ENCODE results near the gene MIX23.

The MIX23 gene

DNA sequence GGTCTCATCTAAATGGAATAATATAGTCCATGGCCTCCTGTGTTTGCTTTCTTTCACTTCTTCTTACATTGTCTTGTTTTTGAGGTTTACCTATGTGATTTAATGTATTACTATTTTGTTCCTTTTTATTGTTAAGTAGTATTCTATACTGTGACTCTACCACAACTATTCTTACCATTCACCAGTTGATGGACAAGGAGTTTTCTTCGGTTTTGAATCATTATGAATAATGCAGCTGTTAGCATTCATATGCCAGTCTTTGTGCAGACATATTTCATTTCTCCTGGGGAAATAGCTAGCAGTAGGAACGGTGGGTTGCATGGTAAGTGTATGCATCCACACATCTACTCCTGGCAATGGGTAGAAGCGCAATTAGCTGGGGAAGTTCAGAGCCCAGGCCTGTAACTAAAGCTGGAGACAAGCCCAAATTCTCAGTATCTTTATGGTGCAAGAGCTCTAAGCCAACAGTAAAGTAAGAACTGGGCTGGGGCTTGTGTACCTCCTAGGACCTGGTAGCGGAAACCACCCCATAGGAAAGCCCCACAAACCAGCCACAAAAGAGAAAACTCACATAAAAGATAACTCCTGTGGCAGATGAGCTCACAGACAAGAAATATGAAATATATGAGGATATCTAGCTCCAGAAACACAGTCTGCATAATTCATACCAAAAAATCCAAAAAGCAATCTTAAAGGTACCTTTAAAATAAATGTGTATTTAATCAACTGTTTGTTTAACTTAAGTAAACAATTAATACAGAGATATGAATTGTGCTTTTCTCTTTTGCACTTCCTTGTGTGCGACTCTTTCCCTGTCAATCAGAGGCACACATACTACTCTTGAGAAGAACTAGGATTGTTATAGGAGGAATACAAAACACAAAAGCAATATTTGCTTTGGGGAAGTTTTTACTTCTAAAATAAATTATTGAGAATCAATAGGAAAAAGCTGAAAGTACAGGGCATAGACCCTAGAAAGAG lies 60.6 kb downstream of the MIX23 start:
- Mint-ChIP-seq H3K4me3 (no peak overlapping the region), H3K27me3 (peaks cover 17% of the 10 kb centered on the region), H3K36me3 (ENCODE audit: insufficient read depth) (no peaks in the 10 kb centered on the region), H3K27ac (ENCODE audit: low read depth) (no peak overlapping the region), H3K4me1 (no peaks in the 10 kb centered on the region), H3K9me3 (no peaks in the 10 kb centered on the region)
- peak; percentile 52 for ATAC-seq (replicated peaks; ENCODE audit: extremely low read depth, poor library complexity, severe bottlenecking)
- DNase-seq (ENCODE audit: low spot score in 2 of 2), result no peak

DNA sequence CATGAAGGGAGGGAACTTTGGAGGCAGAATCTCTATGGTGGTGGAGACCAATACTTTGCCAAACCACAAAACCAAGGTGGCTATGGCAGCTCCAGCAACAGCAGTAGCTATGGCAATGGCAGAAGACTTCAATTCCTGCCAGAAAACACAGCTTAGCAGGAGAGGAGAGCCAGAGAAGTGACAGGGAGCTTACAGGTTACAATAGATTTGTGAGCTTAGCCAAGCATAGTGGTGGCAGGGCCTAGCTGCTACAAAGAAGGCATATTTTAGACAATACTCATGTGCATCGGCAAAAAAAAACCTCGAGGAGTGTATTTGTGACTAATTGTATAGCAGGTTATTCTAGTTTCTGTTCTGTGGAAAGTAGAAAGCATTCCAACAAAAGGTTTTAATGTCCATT lies 64.4 kb downstream of the MIX23 start:
- no peaks in the 10 kb centered on the region for H3K36me3 Mint-ChIP-seq (ENCODE audit: insufficient read depth)
- no peaks in the 10 kb centered on the region for H3K4me1 Mint-ChIP-seq
- DNase-seq (ENCODE audit: low spot score in 2 of 2) (no peak), ATAC-seq (replicated peaks; ENCODE audit: extremely low read depth, poor library complexity, severe bottlenecking) (no peak)
- no peaks in the 10 kb centered on the region for H3K9me3 Mint-ChIP-seq
- H3K27me3 Mint-ChIP-seq, result peaks cover 32% of the 10 kb centered on the region
- H3K4me3 Mint-ChIP-seq, result no peak overlapping the region
- H3K27ac Mint-ChIP-seq (ENCODE audit: low read depth), result no peak overlapping the region

DNA sequence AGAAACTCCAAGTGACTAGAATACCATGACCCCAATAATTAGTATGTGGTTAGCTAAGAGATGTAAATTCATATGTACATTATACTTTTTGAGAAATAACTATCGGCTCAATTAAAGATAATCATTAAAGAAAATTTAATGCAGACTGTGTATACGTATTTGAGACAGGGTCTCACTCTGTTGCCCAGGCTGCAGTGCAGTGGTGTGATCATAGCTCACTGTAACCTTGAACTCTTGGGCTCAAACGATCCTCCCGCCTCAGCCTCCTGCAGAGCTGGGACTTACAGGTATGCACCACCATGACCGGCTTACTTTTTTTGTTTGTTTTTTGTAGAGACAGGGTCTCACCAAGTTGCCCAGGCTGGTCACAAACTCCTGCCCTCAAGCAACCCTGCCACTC lies 66.7 kb downstream of the MIX23 start:
- Mint-ChIP-seq H3K9me3 (no peaks in the 10 kb centered on the region), H3K27ac (ENCODE audit: low read depth) (no peak overlapping the region), H3K27me3 (peaks cover 43% of the 10 kb centered on the region), H3K4me3 (no peak overlapping the region), H3K36me3 (ENCODE audit: insufficient read depth) (no peaks in the 10 kb centered on the region), H3K4me1 (peaks cover 5% of the 10 kb centered on the region)
- no peak for ATAC-seq (replicated peaks; ENCODE audit: extremely low read depth, poor library complexity, severe bottlenecking)
- DNase-seq (ENCODE audit: low spot score in 2 of 2), result no peak

DNA sequence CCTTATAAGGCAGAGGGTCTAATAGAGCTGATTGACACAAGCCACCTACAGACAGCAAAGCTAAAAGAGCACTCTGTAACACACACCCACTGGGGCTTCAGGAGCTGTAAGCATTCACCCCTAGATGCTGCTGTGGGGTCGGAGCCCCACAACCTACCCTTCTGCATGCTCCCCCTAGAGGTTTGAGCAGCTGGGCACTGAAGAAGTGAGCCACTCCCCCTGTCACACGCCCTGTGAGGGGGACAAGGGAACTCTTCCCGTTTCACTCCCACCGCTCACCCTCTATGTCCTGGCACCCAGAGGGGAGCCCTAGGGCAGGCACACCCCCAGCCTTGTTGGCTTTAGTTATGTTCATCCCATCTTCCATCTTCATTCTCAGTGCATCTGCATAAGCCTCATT lies 67.4 kb downstream of the MIX23 start:
- Mint-ChIP-seq H3K27ac (ENCODE audit: low read depth) (no peak overlapping the region), H3K27me3 (peaks cover 43% of the 10 kb centered on the region), H3K4me1 (peaks cover 5% of the 10 kb centered on the region), H3K9me3 (no peaks in the 10 kb centered on the region), H3K4me3 (no peak overlapping the region), H3K36me3 (ENCODE audit: insufficient read depth) (no peaks in the 10 kb centered on the region)
- ATAC-seq (replicated peaks; ENCODE audit: extremely low read depth, poor library complexity, severe bottlenecking) (no peak), DNase-seq (ENCODE audit: low spot score in 2 of 2) (no peak)

DNA sequence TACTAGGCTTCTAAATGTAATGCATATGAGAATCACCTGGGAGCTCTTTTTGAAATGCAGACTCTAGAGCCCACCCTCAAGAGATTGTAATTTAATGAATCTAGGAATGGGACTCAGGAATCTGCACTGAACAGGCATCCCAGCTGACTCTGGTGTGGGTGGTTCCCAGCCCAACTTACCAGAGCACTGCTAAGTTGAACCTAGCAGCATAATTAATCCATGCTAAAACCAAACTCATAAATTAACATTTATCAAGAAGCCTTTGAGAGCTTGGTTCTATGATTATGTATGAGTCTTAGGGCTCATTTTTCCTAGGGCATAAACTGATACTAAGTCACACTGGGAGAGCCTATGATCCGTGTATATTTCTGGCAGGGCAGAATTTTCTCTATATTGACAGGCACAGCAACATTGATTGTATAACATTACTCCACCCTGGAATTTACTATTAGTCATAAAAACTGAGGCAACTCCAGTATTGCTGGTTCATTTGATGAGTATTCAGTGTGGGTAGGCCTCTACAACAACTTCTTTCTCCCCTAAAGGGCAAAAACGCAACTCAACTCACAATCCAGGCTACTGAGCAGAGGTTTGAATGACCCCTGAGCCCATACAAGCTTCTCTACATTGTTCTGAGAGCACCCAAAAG lies 68.7 kb downstream of the MIX23 start:
- ATAC-seq (replicated peaks; ENCODE audit: extremely low read depth, poor library complexity, severe bottlenecking) (no peak), DNase-seq (ENCODE audit: low spot score in 2 of 2) (no peak)
- H3K27me3 Mint-ChIP-seq, result peaks cover 43% of the 10 kb centered on the region
- H3K4me3 Mint-ChIP-seq, result no peak overlapping the region
- no peaks in the 10 kb centered on the region for H3K9me3 Mint-ChIP-seq
- H3K27ac Mint-ChIP-seq (ENCODE audit: low read depth), result no peak overlapping the region
- H3K36me3 Mint-ChIP-seq (ENCODE audit: insufficient read depth), result no peaks in the 10 kb centered on the region
- peaks cover 5% of the 10 kb centered on the region for H3K4me1 Mint-ChIP-seq

DNA sequence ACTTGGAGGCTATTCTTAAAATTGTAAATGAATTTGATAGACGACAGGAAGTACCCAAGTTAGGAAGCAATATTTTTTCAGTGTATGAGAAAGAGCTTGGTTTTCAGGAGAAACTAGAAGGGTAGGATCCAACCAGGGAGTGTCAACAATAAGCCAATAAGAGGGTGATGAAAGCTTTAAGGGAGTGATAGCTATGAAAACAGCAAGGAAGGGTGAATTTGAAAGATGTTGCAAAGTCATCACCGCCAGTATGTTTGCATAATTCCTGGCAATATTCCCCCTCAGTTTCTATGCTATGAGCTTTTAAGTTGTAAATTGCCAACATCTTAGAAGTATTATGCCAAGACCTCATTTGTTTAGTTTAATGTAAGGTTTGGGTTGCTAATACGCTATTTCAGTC lies 69.8 kb downstream of the MIX23 start:
- H3K4me1 Mint-ChIP-seq, result peaks cover 5% of the 10 kb centered on the region
- no peaks in the 10 kb centered on the region for H3K36me3 Mint-ChIP-seq (ENCODE audit: insufficient read depth)
- no peak overlapping the region for H3K27ac Mint-ChIP-seq (ENCODE audit: low read depth)
- no peak overlapping the region for H3K4me3 Mint-ChIP-seq
- no peak for ATAC-seq (replicated peaks; ENCODE audit: extremely low read depth, poor library complexity, severe bottlenecking)
- no peaks in the 10 kb centered on the region for H3K9me3 Mint-ChIP-seq
- no peak for DNase-seq (ENCODE audit: low spot score in 2 of 2)
- peaks cover 34% of the 10 kb centered on the region for H3K27me3 Mint-ChIP-seq

DNA sequence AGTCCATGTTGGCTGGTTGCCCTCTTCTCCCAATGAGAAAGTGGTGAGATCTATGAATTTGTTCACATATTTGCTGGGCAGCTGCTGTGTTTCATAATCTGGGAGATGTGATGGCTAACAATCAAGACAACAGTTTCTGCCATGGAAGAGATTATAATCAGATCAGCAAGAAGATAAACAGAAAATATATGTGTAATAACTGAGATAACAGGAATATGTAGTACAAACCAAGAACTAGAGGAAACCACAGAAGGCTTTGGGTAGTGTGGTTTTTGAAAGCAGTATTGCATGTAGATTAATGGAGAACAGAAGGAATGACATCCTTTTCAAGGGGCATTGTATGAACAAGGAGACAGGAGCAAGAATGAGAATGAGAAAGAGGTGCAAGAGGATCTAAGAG lies 70.2 kb downstream of the MIX23 start:
- DNase-seq (ENCODE audit: low spot score in 2 of 2), result no peak
- H3K27ac Mint-ChIP-seq (ENCODE audit: low read depth), result no peak overlapping the region
- peaks cover 5% of the 10 kb centered on the region for H3K4me1 Mint-ChIP-seq
- H3K9me3 Mint-ChIP-seq, result no peaks in the 10 kb centered on the region
- H3K36me3 Mint-ChIP-seq (ENCODE audit: insufficient read depth), result no peaks in the 10 kb centered on the region
- no peak for ATAC-seq (replicated peaks; ENCODE audit: extremely low read depth, poor library complexity, severe bottlenecking)
- H3K27me3 Mint-ChIP-seq, result peaks cover 31% of the 10 kb centered on the region
- H3K4me3 Mint-ChIP-seq, result no peak overlapping the region

DNA sequence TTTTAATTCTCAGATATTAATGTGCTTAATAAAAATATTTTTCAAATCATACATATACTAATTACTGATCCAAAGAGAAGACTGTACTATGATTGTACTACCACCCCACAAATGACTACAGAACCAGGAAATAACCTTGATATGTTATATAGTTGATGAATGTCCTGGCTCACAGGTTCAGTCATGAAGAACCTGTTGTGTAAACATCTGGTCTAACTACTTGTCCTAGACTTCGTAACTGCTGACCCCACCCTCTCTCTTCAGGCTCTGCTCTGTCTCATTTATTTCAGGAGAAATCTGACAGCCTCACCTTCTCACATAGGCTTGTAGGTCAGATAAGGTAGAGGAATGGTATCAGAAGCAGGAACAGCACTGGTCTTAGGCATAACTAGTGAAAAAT lies 72.7 kb downstream of the MIX23 start:
- no peaks in the 10 kb centered on the region for H3K36me3 Mint-ChIP-seq (ENCODE audit: insufficient read depth)
- H3K4me1 Mint-ChIP-seq, result peaks cover 5% of the 10 kb centered on the region
- H3K4me3 Mint-ChIP-seq, result no peak overlapping the region
- no peaks in the 10 kb centered on the region for H3K9me3 Mint-ChIP-seq
- H3K27me3 Mint-ChIP-seq, result peaks cover 16% of the 10 kb centered on the region
- no peak overlapping the region for H3K27ac Mint-ChIP-seq (ENCODE audit: low read depth)
- ATAC-seq (replicated peaks; ENCODE audit: extremely low read depth, poor library complexity, severe bottlenecking), result no peak
- no peak for DNase-seq (ENCODE audit: low spot score in 2 of 2)

Measured in central memory CD8-positive, alpha-beta T cell (primary cell).